Fibroblast of pulmonary artery (primary cell): ENCODE results near the gene KRT13.
A peak's percentile ranks its signal among the peaks of the same experiment; 100 is the strongest.

Experiments
- DNase-seq: peaks from one replicate; pipeline ENCODE4 v3.0.0-alpha.2; 2010; ENCODE audit warnings: low read depth
- H3K4me3 ChIP-seq: replicated peaks from 2 replicates; pipeline ENCODE4 v1.5.1; 2011; ENCODE audit warnings: low read depth, mild to moderate bottlenecking, control low read depth, low read length, moderate library complexity
- CTCF ChIP-seq: IDR thresholded peaks from 2 replicates; pipeline ENCODE4 v1.5.1; 2011; ENCODE audit warnings: mild to moderate bottlenecking, control low read depth, low read length, inconsistent platforms; ENCODE audit errors: missing control alignments

KRT13 gene

GRCh38 chr17:41519501-41520224 is 14.3 kb upstream of the KRT13 start:
- TF ChIP-seq CTCF: no peak
- DNase-seq: no peak
- no peak overlapping the region for H3K4me3 ChIP-seq

GRCh38 chr17:41518789-41519449 is 13.5 kb upstream of the KRT13 start, which contains the start of gene KRT15:
KRT15 (minus strand) TSS chr17:41518890; CDS start chr17:41518827, 63 bp downstream.
- TF ChIP-seq CTCF: no peak
- H3K4me3 ChIP-seq: no peak within 1 kb of the TSS
- peak; percentile 16 for DNase-seq

GRCh38 chr17:41518031-41518430 is 12.6 kb upstream of the KRT13 start:
- no peak overlapping the region for H3K4me3 ChIP-seq
- no peak for TF ChIP-seq CTCF

GRCh38 chr17:41516830-41517283 is 11.4 kb upstream of the KRT13 start:
- no peak overlapping the region for H3K4me3 ChIP-seq
- TF ChIP-seq CTCF: no peak
- no peak for DNase-seq

More at GRCh38 chr17:41518031-41518430, 12.6 kb upstream of the KRT13 start:
- DNase-seq: no peak

- no peak for DNase-seq
- no peak for TF ChIP-seq CTCF
- no peak overlapping the region for H3K4me3 ChIP-seq
Observed at GRCh38 chr17:41516147-41516829, 10.9 kb upstream of the KRT13 start.

- no peak overlapping the region for H3K4me3 ChIP-seq
- no peak for TF ChIP-seq CTCF
- no peak for DNase-seq
Observed at GRCh38 chr17:41513168-41513547, 7.7 kb upstream of the KRT13 start.
